GM10248 (cell line): ENCODE measurements around the gene TMEM117.

Experiments
- CTCF ChIA-PET: fragments of 300-600 bp; sonication (Branson Sonifier 250); formaldehyde crosslinking; extraction: SDS; loops from one replicate; lab custom pipeline; 2021; ENCODE audit warnings: antibody characterized with exemption; lab: Yijun Ruan, JAX
- POLR2A ChIA-PET: fragments of 350-650 bp; sonication (Branson Sonifier 250); formaldehyde crosslinking; extraction: SDS; loops from one replicate; lab custom pipeline; 2020; ENCODE audit warnings: antibody characterized with exemption; lab: Yijun Ruan, JAX
- DNase-seq: peaks from one replicate; pipeline ENCODE4 v3.0.0; 2012; ENCODE audit errors: extremely low spot score
- TF ChIP-seq, protein P1 (sequence below): IDR thresholded peaks from 2 replicates; pipeline ENCODE4 v1.5.1; 2012; ENCODE audit warnings: mild to moderate bottlenecking, low read depth; ENCODE audit errors: extremely low read depth, missing control alignments, control extremely low read depth

Gene TMEM117

DNA sequence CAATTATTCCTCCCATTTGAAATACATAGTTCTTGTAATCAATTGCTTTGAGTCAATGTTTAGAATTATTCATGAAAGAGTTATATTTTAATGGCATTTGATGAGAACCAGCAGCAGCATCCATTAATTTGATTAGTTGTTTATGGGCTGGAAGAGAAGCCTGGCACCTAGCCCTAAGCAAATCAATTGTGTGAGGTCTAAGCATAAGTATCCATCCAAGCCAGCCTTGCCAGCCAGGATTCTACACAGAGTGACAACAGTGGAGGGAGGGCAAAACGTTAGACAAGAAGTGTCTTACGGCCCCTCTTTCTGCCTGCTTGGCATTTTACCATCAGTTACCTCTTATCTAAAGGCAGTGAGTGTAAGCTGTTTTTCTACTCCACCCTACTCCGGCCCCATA, 561.8 kb downstream of the TMEM117 start:
- TF ChIP-seq, protein P1, sequence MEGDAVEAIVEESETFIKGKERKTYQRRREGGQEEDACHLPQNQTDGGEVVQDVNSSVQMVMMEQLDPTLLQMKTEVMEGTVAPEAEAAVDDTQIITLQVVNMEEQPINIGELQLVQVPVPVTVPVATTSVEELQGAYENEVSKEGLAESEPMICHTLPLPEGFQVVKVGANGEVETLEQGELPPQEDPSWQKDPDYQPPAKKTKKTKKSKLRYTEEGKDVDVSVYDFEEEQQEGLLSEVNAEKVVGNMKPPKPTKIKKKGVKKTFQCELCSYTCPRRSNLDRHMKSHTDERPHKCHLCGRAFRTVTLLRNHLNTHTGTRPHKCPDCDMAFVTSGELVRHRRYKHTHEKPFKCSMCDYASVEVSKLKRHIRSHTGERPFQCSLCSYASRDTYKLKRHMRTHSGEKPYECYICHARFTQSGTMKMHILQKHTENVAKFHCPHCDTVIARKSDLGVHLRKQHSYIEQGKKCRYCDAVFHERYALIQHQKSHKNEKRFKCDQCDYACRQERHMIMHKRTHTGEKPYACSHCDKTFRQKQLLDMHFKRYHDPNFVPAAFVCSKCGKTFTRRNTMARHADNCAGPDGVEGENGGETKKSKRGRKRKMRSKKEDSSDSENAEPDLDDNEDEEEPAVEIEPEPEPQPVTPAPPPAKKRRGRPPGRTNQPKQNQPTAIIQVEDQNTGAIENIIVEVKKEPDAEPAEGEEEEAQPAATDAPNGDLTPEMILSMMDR = no peak
- no peak for DNase-seq
- ChIA-PET POLR2A (no interaction called here), CTCF (interaction anchor here (1.2 to 1.3 kb wide), 2 partner anchors 9 to 12 kb away, joined by 3 to 4 read pairs; no protein-coding TSS in a partner anchor)

DNA sequence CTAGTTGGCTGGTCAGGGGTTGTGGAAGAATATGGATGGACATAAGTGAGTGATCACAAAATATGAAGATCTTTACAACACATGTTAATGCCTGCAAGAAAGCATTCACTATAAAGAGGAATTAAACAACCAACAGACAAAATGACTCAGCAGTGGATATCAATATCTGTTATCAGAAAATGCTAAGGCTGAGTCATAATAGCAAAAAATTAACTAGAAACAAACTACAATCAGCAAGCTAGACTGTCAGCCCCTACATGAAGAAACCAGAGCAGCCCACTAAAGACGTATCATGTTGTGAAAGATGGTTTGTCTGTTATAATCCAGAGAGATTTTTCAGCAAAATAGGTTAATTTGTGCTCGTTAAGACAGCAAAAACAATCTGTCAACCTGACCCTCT, 567.3 kb downstream of the TMEM117 start:
- POLR2A ChIA-PET = no interaction called here
- TF ChIP-seq, protein P1 = no peak
- CTCF ChIA-PET = interaction anchor here (1.2 to 2.0 kb wide), 3 partner anchors 11 to 86 kb away, joined by 3 to 5 read pairs (median 5); no protein-coding TSS in a partner anchor
- no peak for DNase-seq

DNA sequence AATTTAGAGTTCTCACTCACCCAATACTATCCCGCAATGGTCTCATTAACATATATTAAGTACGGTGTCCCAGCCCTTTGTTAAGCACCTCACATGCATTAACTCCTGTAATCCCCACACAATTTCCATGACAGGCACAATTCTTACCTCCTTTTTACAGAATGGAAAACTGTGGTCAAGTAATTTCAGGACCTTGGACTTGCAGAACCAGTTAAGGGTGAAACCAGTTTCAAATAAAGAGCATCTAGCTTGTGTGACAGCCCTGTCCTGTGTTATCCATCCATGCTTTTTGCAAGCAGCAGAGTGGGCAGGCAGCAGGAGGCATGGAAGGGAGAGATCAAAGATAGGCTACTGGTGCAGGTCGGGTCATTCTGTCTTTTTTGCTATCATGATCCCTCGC, 569.4 kb downstream of the TMEM117 start:
- ChIA-PET CTCF (interaction anchor here (2.1 kb wide), 1 partner anchor 8 kb away, joined by 6 read pairs; no protein-coding TSS in a partner anchor), POLR2A (interaction anchor here (0.5 kb wide), 1 partner anchor 539 kb away, joined by 6 read pairs; no protein-coding TSS in a partner anchor)
- DNase-seq = no peak
- TF ChIP-seq, protein P1 = no peak

DNA sequence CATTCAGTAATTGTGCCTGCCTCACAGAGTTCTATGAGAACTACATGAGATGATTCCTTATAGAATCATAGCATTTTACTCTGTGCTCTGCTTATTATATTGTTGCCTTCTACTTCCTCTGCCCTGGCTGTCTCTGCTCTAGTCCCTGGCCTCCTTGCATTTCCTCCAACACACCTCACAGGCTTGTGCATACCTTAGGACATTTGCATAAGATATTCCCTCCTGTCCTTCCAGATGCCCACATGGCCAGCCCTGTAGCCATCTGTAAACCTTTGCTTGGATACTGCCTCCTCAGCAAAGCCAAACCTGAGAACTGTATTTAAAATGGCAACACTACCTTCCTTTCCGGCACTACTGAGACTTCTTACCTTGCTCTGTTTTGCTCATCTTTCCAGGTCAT, 586.7 kb downstream of the TMEM117 start:
- POLR2A ChIA-PET = no interaction called here
- CTCF ChIA-PET = interaction anchor here (1.5 kb wide), 1 partner anchor 16 kb away, joined by 3 read pairs; no protein-coding TSS in a partner anchor

DNA sequence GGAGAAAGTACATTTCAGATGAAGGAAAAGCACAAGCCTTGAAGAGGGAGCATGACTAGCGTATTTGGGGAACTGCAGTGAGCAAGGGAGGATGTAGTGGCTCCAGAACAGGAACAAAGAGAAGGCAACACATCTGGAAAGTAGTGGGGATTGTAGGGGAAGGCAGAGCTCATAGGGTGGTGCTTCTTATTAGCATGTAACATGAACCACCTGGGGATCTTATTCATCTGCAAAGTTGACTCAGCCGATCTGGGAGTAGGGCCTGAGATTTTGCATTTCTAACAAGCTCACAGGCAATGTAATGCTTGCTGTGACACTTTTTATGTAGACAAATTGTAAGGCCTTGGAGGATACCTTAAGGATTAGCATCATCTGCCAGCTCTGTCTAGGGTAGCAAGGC, 592.9 kb downstream of the TMEM117 start:
- CTCF ChIA-PET = interaction anchor here (1.3 kb wide), 1 partner anchor 111 kb away, joined by 4 read pairs; no protein-coding TSS in a partner anchor
- DNase-seq = no peak
- POLR2A ChIA-PET = interaction anchor here (1.2 kb wide), 1 partner anchor 16 kb away, joined by 4 read pairs; no protein-coding TSS in a partner anchor
- TF ChIP-seq, protein P1 = no peak

More for the DNA sequence above, 586.7 kb downstream of the TMEM117 start:
- TF ChIP-seq, protein P1 = no peak
- DNase-seq = no peak

DNA sequence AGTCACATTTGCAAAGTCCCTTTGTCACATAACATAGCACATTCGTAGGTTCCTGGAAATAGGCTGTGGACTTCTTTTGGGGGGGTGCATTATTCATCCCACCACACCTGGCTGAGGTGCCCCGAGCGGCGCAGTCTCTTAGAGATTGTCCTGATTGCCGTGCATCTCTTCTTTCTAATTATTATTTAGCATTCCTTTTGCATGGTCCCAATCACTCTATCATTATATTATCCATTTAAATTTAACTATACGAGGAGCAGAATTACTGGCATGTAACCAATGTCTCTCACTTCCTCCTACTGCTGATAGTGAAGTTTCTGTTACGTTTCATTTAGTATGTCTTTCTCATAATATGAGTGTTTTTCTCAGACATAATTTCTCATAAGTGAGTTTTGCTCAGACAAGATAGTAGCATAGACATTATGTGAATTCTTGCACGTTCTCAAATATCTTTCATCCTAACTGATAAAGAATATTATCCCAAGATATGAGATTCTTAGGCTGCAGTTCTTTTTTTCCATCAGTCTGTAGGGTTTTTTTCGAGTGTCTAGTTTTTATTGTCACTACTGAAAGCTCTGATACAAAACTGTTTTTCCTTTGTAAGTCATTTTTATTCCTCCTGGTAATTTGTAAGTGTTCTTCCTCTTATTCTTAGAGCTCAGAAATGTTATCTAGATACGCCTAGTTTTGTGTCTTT, 595.9 kb downstream of the TMEM117 start:
- TF ChIP-seq, protein P1 = no peak
- ChIA-PET POLR2A (no interaction called here), CTCF (no interaction called here)
- peak; percentile 18 for DNase-seq
